CD14-positive monocyte (primary cell): ENCODE results near the gene ZNF180. TPM values are rescaled to one million over a fixed set of nuclear protein-coding genes. Genes with fewer than 3 reads are reported as not detected.

Experiments used
- DNase-seq, 3 donors: peaks; one replicate each; pipeline ENCODE4 v3.0.0-alpha.2; 2011 to 2022
- H2AFZ ChIP-seq: 2 replicates; pipeline ENCODE4 v1.6.0; 2012; ENCODE audit warnings: mild to moderate bottlenecking, low read depth, low read length, inconsistent platforms; ENCODE audit not compliant: insufficient read depth, poor library complexity, severe bottlenecking
- H3K27ac ChIP-seq, 2 donors: 1 replicate in 1 of 2; 2 replicates in 1 of 2; pipeline ENCODE4 v1.5.1; 2012 to 2013; ENCODE audit warnings: low read length in 2 of 2, control low read depth in 1 of 2, inconsistent platforms in 1 of 2, low read depth in 1 of 2, mild to moderate bottlenecking in 1 of 2
- H3K27me3 ChIP-seq, 2 donors: one replicate each; pipeline versions ENCODE4 v1.6.0 to v1.6.1; 2011 to 2013; ENCODE audit warnings: low read length in 2 of 2; ENCODE audit not compliant: control insufficient read depth in 2 of 2, insufficient read depth in 2 of 2
- H3K36me3 ChIP-seq, 2 donors: replicated peaks in 1 of 2; 1 replicate in 1 of 2; 2 replicates in 1 of 2; pipeline versions ENCODE4 v1.5.1 to v1.6.1; 2012 to 2013; ENCODE audit warnings: low read length in 2 of 2, control low read depth in 1 of 2, inconsistent platforms in 1 of 2, mild to moderate bottlenecking in 1 of 2; ENCODE audit not compliant: insufficient read depth in 2 of 2, control insufficient read depth in 1 of 2
- H3K4me1 ChIP-seq, 2 donors: 1 replicate in 1 of 2; 2 replicates in 1 of 2; pipeline versions ENCODE4 v1.5.1 to v1.6.1; 2012 to 2013; ENCODE audit warnings: low read length in 2 of 2, control low read depth in 1 of 2, inconsistent platforms in 1 of 2, mild to moderate bottlenecking in 1 of 2, moderate library complexity in 1 of 2; ENCODE audit not compliant: insufficient read depth in 2 of 2, control insufficient read depth in 1 of 2
- H3K4me2 ChIP-seq: replicated peaks from 2 replicates; pipeline ENCODE3; 2012; ENCODE audit warnings: low read length, moderate library complexity, mild to moderate bottlenecking; ENCODE audit not compliant: poor library complexity, severe bottlenecking; ENCODE audit errors: extremely low read depth
- H3K4me3 ChIP-seq, 3 experiments: fragments of 200-600 bp in 1 of 3; sonication (generic) in 1 of 3; replicated peaks in 1 of 3; 1 replicate in 2 of 3; 2 replicates in 1 of 3; pipeline ENCODE4 v1.5.1; 2011 to 2013; ENCODE audit warnings: low read length in 3 of 3, mild to moderate bottlenecking in 3 of 3, control low read depth in 2 of 3, low read depth in 2 of 3, inconsistent platforms in 1 of 3, moderate library complexity in 1 of 3
- H3K79me2 ChIP-seq: 2 replicates; pipeline ENCODE4 v1.6.0; 2012; ENCODE audit warnings: mild to moderate bottlenecking, control low read depth, inconsistent platforms, low read length, moderate library complexity; ENCODE audit not compliant: insufficient read depth
- H3K9ac ChIP-seq: 2 replicates; pipeline ENCODE4 v1.6.0; 2017; ENCODE audit warnings: low read length, mild to moderate bottlenecking; ENCODE audit not compliant: insufficient read depth, poor library complexity, severe bottlenecking
- H3K9me3 ChIP-seq, 2 donors: replicated peaks in 1 of 2; 1 replicate in 1 of 2; 2 replicates in 1 of 2; pipeline versions ENCODE4 v1.5.1 to v1.6.1; 2012 to 2013; ENCODE audit warnings: low read length in 2 of 2, control low read depth in 1 of 2; ENCODE audit not compliant: control insufficient read depth in 1 of 2, insufficient read depth in 1 of 2
- H4K20me1 ChIP-seq: 2 replicates; pipeline ENCODE4 v1.6.0; 2012; ENCODE audit warnings: mild to moderate bottlenecking, low read length, control low read depth, moderate library complexity; ENCODE audit not compliant: insufficient read depth
- H3K27ac Mint-ChIP-seq, 7 donors: one replicate each; pipeline ENCODE4 v1.8.0; 2020; ENCODE audit warnings: mild to moderate bottlenecking in 7 of 7, mixed read lengths in 7 of 7, moderate library complexity in 6 of 7, inconsistent platforms in 2 of 7
- H3K27me3 Mint-ChIP-seq, 3 donors: one replicate each; pipeline ENCODE4 v1.8.0; 2021 to 2022; ENCODE audit warnings: low read depth in 3 of 3, mild to moderate bottlenecking in 3 of 3, mixed read lengths in 3 of 3, moderate library complexity in 3 of 3, inconsistent platforms in 1 of 3
- H3K36me3 Mint-ChIP-seq, 2 donors: one replicate each; pipeline ENCODE4 v1.8.0; 2020; ENCODE audit warnings: mixed read lengths in 2 of 2, inconsistent platforms in 1 of 2, mild to moderate bottlenecking in 1 of 2
- H3K4me1 Mint-ChIP-seq: one replicate; pipeline ENCODE4 v1.8.0; 2020; ENCODE audit warnings: mild to moderate bottlenecking, mixed read lengths
- H3K4me3 Mint-ChIP-seq, 2 donors: one replicate each; pipeline ENCODE4 v1.8.0; 2020; ENCODE audit warnings: mild to moderate bottlenecking in 2 of 2, mixed read lengths in 2 of 2, moderate library complexity in 1 of 2
- H3K9me3 Mint-ChIP-seq, 7 donors: one replicate each; pipeline ENCODE4 v1.8.0; 2020 to 2022; ENCODE audit warnings: mixed read lengths in 7 of 7, mild to moderate bottlenecking in 6 of 7, moderate library complexity in 6 of 7, inconsistent platforms in 2 of 7
- WGBS: methylation state at CpG from one replicate; pipeline ENCODE4 v1.1.5; 2013; ENCODE audit warnings: missing lambda C conversion rate; ENCODE audit not compliant: insufficient coverage; 5-methylcytosine and 5-hydroxymethylcytosine counted together
- intact Hi-C, 2 donors: fragments of 100-400 bp; cut with micrococcal nuclease; formaldehyde crosslinking; loops; one replicate each; pipeline versions ENCODE4 v1.15.0 to v1.15.1; 2023
- polyA plus RNA-seq, 3 donors: library from polyadenylated mRNA; depleted of rRNA in 1 of 3; unstranded in 2 of 3; stranded (reverse) in 1 of 3; fragments of 300-500 nt in 2 of 3; fragments of >200 nt in 1 of 3; fragmentation: Illumina TruSeq in 2 of 3; gene quantifications; 1 replicate in 2 of 3; 2 replicates in 1 of 3; pipeline ENCODE4 v1.2.3, GENCODE V29; 2012 to 2021
- TF ChIP-seq, protein P1 (sequence below): fragments of 200-600 bp; IDR thresholded peaks from one replicate; pipeline ENCODE4 v1.8.0; 2022; ENCODE audit warnings: antibody characterized with exemption, mild to moderate bottlenecking

Gene ZNF180
- polyA plus RNA-seq, 3 donors: 1.2 to 3.5 (median 2.7) TPM

DNA sequence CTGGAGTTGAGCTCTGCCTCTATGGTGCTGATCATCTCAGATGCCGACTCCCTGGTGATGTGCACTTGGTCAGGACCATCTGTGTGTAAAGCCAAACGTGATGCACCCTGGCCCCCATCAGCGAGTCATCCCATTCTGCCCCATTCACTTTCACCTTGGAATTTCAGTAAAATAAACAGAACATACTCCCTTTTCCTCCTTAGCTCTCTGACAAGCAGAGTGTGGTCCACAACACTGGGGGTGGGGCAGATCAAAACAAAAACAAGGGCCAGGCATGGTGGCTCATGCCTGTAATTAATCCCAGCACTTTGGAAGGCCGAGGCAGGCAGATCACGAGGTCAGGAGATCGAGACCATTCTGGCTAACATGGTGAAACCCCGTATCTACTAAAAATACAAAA is 16.8 kb upstream of the ZNF180 start:
- no peak overlapping the region for H3K4me2 ChIP-seq
- no peak overlapping the region for H3K4me3 Mint-ChIP-seq
- H4K20me1 ChIP-seq: no peaks in the 10 kb centered on the region
- H3K9me3 Mint-ChIP-seq: peaks cover 0 to 33% (median 19%) of the 10 kb centered on the region in 7 donors
- H3K27ac Mint-ChIP-seq: no peak overlapping the region
- no peaks in the 10 kb centered on the region for H3K4me1 Mint-ChIP-seq
- H3K36me3 ChIP-seq: no peaks in the 10 kb centered on the region
- no peaks in the 10 kb centered on the region for H3K4me1 ChIP-seq
- peaks cover 0 to 3% (median 2%) of the 10 kb centered on the region in 3 donors for H3K27me3 Mint-ChIP-seq
- no peak overlapping the region for H3K4me3 ChIP-seq
- TF ChIP-seq, protein P1, sequence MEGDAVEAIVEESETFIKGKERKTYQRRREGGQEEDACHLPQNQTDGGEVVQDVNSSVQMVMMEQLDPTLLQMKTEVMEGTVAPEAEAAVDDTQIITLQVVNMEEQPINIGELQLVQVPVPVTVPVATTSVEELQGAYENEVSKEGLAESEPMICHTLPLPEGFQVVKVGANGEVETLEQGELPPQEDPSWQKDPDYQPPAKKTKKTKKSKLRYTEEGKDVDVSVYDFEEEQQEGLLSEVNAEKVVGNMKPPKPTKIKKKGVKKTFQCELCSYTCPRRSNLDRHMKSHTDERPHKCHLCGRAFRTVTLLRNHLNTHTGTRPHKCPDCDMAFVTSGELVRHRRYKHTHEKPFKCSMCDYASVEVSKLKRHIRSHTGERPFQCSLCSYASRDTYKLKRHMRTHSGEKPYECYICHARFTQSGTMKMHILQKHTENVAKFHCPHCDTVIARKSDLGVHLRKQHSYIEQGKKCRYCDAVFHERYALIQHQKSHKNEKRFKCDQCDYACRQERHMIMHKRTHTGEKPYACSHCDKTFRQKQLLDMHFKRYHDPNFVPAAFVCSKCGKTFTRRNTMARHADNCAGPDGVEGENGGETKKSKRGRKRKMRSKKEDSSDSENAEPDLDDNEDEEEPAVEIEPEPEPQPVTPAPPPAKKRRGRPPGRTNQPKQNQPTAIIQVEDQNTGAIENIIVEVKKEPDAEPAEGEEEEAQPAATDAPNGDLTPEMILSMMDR: no peak
- no peak overlapping the region for H3K9ac ChIP-seq
- H2AFZ ChIP-seq: no peak overlapping the region
- no peaks in the 10 kb centered on the region for H3K27me3 ChIP-seq
- no peaks in the 10 kb centered on the region for H3K36me3 Mint-ChIP-seq
- DNase-seq: no peak
- H3K27ac ChIP-seq: no peak overlapping the region
- WGBS: 84% methylated on average over 6 of the region's 7 CpGs
- peaks cover 14 to 19% of the 10 kb centered on the region in 2 donors for H3K9me3 ChIP-seq
- intact Hi-C loops: no loop called here
- no peaks in the 10 kb centered on the region for H3K79me2 ChIP-seq

DNA sequence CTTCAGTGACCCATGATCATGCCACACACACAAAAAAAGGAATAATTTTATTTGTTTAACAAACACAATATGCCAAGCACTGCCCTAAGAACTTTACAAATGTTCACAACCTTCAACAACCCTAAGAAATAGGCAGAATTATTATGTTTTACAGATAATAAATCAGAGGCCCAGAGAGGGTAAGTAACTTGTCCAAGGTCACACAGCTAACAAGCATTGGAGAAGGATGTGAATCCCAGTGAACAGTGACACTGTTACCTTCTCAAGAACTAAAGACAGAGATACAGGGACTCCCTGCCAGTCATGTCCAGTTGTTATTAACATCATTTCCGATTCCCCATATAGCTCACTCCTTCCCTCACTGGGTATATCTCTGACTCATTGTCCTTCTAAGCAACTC is 15.6 kb upstream of the ZNF180 start:
- Histone ChIP-seq H4K20me1 (no peaks in the 10 kb centered on the region), H3K27me3 (no peaks in the 10 kb centered on the region), H2AFZ (no peak overlapping the region), H3K9ac (no peak overlapping the region), H3K36me3 (no peaks in the 10 kb centered on the region), H3K27ac (no peak overlapping the region), H3K4me2 (no peak overlapping the region), H3K9me3 (peaks cover 14 to 18% of the 10 kb centered on the region in 2 donors), H3K4me3 (no peak overlapping the region), H3K79me2 (no peaks in the 10 kb centered on the region), H3K4me1 (no peaks in the 10 kb centered on the region)
- Mint-ChIP-seq H3K27ac (no peak overlapping the region), H3K27me3 (peaks cover 2 to 4% (median 3%) of the 10 kb centered on the region in 3 donors), H3K36me3 (no peaks in the 10 kb centered on the region), H3K4me3 (no peak overlapping the region), H3K9me3 (peaks cover 0 to 39% (median 19%) of the 10 kb centered on the region in 7 donors), H3K4me1 (no peaks in the 10 kb centered on the region)
- TF ChIP-seq, protein P1: no peak
- intact Hi-C loops: no loop called here
- WGBS: no CpG with 5 or more reads among the region's 1 CpG
- DNase-seq: no peak
